HG03159 (cell line): ENCODE results near the gene PRRG2.

ENCODE experiments used
- ATAC-seq: cut with Tn5 transposase; IDR thresholded peaks from one replicate; pipeline ENCODE4 v1.9.1; 2021; ENCODE audit warnings: mild to moderate bottlenecking, moderate library complexity; ENCODE audit not compliant: unreplicated experiment

The PRRG2 gene

DNA sequence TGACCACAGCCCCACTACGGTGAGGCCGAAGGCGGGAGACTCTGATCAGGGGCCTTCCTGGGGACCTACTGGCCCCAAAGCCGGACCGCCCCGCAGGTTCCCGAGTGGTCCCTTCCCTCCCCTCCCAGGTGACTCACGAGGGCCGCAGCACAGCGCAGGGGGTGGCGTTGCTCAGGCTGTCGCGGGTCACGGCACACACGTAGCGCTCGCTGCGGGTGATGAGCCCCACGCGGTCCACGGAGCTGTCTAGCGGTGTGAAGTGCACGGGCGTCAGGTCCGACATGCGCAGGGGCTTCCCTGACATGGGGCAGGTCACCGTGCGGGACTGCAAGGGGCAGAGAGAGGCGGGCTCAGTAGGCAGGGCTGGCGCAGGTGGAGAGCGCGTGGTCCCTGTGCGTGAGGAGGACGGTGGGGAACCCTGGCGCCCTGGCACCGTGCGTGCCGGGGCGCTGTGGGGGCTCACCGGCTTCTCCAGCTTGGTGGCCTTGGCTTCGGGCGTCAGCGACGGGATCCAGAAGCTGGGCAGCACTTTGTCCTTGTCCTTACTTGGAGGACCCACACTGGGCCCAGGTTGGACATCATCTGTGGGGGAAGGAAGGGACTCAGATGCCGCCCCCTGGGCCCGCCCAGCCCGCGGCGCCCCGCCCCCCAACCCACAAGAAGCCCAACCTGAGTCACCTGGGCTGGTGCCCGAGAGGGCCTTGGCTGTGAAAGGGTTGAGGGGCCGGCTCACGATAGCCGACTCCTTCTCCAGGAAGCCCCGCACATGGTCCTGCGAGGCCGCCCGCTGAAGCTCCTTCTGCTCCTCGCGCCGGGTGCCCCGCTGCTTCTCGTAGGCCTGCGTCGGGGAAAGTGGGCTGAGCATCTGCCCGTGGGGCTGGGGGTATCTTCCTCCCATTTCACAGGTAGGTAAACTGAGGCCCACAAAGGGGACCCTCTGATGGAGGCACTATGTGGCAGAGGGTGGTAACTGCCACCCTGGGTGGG, 24.4 kb upstream of the PRRG2 start:
- ATAC-seq = no peak

DNA sequence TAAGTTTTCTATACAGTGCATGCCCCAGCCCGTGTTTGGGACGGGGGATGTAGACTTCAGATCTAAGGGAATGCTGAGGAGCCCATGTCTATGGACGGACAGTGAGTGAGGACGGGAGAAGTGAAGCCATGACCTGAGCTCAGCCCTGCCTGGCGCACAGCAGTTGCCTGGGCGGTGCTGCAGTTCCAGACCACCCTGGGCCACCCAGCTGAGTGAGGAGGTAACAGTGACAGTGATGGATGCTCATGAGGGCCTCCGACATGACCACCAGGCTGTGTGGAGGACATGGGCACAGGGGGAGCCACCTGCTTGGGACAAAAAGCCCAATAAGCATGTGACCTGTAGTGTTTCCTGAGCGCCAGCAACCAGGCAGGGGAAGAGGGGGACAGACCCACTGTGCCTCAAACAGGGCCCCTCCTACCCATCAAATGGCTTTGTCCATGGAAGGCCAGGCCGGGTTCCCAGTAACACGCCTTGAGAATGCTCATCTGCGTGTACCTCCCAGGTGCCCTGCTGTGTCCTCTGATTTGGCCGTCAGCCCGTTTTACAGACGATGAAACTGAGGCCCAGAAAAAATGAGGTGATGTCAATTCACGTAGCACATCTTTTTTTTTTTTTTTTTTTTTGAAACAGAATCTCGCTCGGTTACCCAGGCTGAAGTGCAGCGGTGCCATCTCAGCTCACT, 23.3 kb upstream of the PRRG2 start:
- no peak for ATAC-seq

DNA sequence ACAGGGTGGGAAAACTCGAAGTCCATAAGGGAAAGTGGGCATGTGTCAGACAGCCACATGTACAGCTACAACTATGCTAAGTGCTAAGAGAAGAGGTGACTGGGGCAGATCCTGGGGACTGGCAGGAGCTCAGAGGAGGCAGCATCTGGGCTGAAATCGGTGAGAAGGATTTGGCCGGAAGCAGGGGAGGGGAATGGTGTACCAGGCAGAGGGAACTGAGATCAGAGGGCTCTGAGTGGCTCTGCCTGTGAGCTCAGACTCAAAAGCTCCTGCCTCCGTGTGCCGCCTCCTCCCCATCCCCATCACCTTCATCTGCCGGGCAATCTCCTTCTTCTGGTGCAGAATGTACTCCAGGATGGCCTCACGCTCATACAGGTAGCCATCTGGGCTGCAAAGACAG, 22.5 kb upstream of the PRRG2 start:
- ATAC-seq = no peak

DNA sequence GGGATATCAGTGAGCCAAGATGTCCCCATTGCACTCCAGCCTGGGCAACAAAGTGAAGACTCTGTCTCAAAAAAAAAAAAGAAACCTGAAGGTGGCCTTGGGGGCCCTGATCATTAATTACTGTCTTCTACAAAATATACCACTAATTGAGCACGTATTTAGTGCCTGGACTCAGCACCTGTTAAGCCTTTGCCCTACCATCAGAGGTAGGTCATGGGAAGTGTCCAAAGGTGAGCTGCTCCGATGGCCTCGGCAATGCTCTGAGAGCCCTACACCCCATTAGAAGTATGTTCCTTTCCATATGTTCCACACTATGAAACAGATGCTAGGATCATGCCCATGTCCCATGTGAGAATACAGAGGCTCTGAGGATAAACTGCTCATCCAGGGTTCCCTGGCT, 21.7 kb upstream of the PRRG2 start:
- no peak for ATAC-seq

DNA sequence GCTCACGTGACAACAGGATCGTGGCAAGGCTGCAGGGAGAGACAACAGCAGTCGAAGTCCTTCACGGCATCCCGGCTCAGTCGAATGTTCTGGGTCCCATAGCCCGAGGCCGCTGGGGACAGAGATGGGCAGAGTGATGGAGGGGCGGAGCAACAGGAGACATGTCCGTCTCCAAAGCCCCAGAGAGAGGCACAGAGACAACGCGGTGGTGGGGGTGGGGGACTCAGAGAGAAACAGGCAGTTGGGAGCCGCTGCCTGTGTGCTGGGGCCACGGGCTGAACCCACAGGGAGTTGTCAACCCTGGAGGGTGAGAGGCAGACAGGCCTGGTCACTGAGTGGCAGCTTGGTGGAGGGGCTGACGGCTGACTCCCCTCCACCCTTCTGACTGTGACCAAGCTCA, 21.2 kb upstream of the PRRG2 start:
- no peak for ATAC-seq

DNA sequence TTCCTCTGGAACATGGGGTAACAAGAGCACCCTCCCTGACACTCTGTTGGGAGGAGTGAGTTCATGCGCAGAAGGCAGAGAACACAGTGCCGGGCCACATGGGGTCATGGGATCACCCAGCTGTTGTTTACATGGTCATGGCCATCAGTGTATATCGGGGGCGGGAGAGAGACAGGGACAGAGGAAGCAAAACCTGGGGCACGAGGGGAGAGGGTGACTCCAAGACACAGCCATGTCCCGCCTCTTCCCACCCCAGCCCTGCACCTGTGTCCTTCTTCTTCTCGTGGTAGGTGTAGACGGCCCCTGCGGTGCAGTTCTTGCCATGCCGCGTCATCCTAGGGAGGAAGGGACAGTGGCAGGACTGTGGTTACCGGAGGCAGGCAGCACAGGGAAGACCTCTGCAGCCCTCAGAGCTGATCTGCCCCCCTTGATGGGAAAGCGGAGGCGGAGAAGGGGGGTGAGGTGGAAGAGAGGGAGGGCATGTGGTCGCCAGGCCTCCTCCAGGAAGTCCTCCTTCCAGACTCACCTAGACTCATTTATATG, 20.7 kb upstream of the PRRG2 start:
- no peak for ATAC-seq

DNA sequence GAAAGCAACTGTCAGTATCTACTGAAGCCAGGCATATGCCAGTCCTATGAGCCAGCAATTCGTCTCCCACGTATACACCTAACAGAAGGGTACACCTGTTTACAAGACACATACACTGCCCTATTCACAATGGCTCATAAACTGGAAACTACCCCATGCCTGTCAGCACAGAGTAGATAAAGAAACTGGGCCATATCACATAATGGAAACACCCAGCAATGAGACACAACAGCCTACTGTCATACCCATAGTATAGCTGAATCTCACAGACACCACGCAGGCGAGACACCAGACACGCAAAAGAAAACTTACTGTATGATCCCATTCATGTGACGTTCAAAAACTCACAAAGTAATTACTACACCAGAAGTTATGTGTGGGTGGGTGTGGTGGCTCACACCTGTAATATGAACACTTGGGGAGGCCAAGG, 16.5 kb upstream of the PRRG2 start:
- ATAC-seq = no peak

DNA sequence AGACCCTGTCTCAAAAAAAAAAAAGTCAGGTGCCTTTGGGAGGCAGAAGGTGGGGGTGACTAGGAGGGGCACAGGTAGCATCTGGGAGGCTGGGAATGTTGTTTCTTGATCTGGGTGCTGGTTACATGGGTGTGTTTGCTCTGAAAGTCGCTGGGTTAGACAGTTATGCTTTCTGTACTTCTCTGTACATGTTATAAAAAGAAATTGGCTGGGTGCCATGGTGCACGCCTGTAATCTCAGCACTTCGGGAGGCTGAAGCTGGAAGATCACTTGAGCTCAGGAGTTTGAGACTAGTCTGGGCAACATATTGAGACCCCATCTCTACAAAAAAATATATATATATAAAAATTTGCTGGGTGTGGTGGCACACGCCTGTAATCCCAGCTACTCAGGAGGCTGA, 15.9 kb upstream of the PRRG2 start:
- ATAC-seq = no peak

DNA sequence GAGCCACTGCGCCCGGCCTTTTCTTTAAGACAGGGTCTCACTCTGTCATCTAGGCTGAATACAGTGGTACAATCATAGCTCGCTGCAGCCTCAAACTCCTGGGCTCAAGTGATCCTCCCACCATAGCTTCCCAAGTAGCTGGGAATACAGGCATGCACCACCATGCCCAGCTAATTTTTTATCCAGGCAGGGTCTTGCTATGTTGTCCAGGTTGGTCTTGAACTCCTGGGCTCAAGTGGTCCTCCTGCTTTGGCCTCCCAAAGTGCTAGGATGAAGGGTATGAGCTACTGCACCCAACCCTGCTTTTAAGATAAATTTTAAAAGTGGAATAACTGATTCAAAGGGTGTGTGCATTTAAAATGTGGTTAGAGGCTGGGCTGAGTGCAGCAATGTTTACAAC, 14.8 kb upstream of the PRRG2 start:
- ATAC-seq = no peak

DNA sequence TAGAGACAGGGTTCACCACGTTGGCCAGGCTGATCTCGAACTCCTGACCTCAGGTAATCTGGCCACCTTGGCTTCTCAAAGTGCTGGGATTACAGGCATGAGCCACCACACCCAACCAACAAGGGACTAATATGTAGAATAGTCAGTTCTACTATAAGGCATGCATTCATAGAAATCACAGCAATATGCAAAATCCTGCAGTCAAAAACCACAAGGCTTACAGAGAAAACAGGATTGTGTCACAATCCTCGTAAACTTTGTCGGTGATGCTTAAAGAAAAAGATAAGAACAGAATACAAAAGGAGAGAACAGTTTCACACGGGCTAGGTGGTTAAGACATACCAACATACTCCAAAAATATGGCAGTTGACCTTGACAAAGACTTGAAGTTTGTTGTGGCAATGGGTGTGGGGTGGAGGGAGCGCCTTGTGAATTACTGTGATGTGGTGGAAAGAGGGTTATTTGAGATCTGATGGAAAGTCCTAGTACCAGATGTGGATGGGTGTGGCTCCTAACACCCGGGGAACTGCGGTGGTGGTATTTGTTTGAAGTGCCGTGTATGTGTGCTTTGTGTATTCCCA, 13.2 kb upstream of the PRRG2 start:
- ATAC-seq = no peak

DNA sequence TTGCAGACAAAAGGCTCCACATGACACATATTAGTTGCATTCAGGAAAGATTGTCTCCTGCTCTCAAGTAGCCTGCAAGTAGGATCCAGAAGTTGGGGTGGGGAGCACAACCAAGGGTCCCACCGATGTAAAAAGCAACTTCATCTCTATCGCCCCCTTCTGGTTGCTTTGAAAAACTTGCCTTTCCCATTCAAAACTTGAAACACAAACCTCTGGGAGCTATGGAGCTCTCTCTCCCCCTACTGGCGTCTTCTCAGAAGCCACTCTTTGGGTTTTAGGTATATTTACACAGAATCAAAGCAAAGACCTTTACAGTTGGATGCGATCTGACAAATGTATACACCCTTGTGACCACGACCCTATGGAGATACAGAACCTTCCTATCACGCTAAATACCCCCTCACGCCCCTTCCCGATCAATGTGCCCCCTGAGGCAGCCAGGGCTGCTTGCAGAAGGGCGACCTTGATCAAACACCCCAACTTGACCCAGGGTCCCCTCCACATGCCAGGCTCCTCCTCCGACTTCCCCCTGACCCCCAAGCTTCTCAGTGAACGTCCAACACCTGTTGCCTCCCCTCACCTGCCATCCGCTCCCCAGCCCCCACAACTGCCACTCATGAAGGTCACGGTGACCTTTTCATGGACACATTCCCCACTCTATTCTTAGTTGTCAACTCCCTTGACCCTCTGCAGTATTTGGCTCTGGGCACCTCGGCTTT, 10.8 kb upstream of the PRRG2 start:
- ATAC-seq = no peak

DNA sequence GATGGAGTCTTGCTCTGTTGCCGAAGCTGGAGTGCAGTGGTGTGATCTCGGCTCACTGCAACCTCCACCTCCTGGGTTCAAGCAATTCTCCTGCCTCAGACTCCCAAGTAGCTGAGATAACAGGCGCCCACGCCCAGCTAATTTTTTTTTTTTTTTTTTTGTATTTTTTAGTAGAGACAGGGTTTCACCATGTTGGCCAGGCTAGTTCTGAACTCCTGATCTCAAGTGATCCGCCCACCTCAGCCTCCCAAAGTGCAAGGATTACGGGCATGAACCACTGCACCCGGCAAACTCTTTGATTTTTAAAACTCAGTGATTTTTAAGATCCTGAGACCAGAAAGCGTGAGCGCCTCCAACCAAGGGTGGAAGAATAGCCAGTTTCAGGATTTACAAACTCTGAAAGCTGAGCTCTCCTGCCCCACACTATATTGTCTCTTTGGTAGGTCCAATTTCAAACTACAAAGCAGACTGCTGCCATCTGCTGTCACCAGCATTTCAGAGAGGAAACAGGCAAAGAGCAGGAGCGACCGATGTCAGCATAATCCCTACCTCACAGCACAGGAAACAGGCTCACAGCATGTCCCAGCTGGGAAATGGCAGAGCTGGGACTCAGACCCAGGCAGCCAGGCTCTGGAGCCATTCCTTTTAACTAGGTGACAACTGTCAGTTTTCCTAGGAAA, 10.0 kb upstream of the PRRG2 start:
- ATAC-seq = no peak

DNA sequence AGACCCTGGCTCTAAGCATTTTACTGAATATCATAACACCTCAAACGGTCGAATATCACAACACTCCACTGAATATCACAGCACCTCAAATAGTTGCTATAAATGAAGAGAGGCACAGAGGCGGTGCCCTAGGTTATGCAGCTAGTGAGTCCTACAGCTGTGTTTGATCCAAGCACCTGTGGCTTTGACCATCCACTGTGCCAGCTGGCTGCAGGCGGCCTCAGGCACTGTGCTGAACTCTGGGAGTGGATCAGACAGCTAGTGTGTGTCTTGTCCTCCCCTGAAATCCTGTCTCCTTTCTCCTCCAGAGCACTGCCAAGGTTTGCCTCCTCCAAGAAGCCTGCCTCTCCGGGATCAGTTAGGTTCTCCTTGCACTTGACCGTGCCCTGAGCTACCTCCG, 8.1 kb upstream of the PRRG2 start:
- ATAC-seq = no peak

DNA sequence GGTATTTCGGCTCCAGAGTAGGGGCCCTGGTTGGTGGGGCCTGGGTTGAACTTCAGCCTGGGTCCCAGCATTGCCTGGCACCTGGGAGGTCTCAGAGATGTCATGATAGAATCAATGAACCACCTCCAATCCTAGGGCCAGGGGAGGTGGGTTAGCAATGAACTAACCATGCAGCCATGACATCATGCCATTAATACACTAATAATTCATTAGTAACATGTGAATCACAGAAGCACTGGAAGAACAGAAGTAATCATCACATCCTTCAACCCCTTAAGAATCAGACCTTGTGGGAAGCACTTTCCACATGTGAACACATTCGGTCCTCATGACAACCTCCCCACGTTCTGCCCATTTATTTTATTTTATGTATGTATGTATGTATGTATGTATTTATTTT, 7.7 kb upstream of the PRRG2 start:
- ATAC-seq = no peak

DNA sequence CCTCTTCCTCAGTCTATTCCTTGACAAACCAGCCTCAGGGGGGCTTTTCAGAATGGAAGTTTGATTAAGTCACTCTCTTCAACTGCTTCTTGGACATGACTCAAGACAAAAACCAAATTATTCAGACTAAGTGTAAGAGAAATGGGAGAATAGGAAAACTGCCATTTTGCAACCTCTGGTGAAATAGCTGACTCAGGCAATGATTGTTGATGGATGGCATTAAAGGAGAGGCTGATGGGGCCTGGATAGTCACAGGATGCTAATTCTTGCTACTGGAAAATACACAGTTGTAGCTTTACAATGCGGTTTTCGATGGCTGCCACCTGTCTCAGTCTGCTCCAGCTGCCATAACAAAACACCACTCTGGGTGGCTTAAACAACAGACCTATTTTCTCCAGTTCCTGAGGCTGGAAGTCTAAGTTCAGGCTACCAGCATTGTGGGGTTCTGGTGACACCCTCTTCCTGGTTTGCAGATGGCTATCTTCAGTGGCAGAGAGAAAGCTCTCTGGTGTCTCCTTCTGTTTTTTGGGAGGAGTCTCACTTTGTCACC, 6.8 kb upstream of the PRRG2 start:
- ATAC-seq = no peak

DNA sequence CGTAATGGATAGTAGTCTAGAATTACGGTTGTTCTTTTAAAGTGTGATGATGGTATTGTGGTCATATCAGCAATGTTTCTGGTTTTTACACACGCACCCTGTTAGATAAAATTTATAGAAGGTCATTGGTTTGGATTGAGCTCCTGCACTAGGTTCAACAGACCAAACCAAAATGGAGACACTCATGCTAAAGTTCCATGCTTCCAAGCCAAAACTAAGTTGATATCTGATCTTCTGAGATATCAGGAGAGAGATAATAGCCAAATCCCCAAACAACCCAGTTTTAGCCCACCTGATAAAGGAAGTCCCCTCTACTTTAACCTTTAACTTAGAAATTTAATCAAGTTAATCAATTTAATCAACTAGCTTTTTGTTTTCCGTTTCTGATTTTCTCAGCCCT, 1.9 kb upstream of the PRRG2 start:
- ATAC-seq = no peak

DNA sequence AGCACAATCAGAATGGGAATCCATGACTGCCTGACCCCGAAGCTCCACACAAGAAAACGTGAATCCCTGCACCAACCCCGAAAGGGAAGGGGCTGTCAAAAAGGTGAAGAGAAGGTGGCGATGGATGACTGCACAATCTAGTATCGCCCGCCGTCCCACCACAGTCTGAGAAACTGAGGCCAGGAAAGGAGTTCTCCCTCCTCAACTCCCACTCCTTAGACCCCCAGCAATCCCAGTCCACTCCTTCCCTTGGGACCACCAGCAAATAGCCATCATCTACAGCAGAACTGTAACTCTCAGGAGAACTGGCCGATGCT, 1.2 kb upstream of the PRRG2 start:
- no peak for ATAC-seq

DNA sequence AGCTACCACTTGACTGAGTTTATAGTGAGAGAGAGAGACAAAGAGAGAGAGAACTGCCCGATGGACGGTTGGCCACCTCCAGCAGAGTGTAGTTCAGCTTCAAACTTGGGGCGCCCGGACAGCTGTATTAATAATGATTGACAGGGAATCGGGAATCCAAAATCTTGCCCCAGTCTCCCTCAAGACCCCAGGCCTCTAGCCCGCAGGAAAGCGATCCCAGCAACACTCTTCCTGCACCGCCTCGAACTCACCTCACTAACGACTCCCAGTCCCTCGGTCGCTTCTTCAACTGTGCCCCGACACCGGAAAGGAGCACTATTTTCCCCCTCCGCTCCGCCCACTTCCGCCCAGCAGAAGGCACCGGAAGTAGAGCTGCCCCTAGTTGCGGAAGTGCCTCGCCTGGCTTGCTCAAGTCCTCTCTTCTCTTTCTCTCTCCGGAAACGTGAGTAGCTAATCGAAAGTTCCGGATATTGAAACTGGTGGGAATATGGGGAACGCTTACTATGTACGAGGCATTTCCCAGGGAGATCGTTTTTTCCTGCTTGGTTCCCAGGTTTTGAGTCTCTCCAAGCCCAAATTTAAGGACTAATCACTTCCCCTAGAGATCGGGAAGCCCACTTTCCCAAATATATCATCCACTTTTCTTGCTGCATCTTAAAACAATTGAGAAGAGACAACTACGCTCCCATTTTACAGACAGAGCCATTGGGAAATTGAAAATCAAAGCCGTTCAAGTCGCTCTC, 681 bp upstream of the PRRG2 start, which contains the start of gene NOSIP:
Gene NOSIP (minus strand): TSS at position 293 of the 743 bp plus-strand sequence. CDS start 19,865 bp downstream, outside the sequence.
- ATAC-seq = peak; percentile 90

DNA sequence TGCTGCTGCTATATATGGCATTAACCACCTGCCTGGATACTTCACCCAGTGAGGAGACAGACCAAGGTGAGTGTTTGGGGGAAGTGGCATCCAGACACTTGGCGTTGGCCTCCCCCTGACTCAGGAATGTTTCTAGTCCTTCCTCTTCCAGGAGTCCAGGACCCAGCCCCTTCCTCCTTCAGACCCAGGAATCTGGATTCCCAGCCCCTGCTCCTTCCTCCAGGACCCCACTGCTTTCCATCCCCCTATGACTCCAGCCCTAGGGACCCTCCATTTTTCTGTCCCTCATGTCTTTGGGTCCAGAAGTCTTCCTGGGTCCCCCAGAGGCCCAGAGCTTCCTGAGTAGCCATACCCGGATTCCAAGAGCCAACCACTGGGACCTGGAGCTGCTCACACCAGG, 2.1 kb downstream of the PRRG2 start:
- no peak for ATAC-seq
